Pancreas (tissue), 10 donors: ENCODE measurements around the gene ZNF470. TPM values are rescaled to one million over a fixed set of nuclear protein-coding genes. Genes with fewer than 3 reads are reported as not detected.

Experiments
- ATAC-seq, 4 donors: fragments of 200-7000 bp; cut with Tn5 transposase; one replicate each; pipeline versions ENCODE4 v1.8.0 to v1.9.1; 2020; ENCODE audit warnings: mild to moderate bottlenecking in 4 of 4, moderate library complexity in 4 of 4
- DNase-seq, 6 donors: peaks; one replicate each; pipeline ENCODE4 v3.0.0-alpha.2; 2020
- FAIRE-seq: peaks from 2 replicates; lab custom pipeline; 2012; peaks lifted over from hg19 to GRCh38; lab: Jason Lieb, UNC
- H3K27ac ChIP-seq, 4 donors: fragments of 200-600 bp; sonication (generic); 1 replicate in 3 of 4; 2 replicates in 1 of 4; pipeline versions ENCODE4 v1.5.0 to v1.8.0; 2020
- H3K27me3 ChIP-seq, 4 donors: fragments of 200-600 bp; one replicate each; pipeline ENCODE4 v1.8.0; 2021
- H3K36me3 ChIP-seq, 3 donors: fragments of 200-600 bp; sonication (generic) in 1 of 3; one replicate each; pipeline versions ENCODE4 v1.5.0 to v1.8.0; 2020 to 2021
- H3K4me1 ChIP-seq, 3 donors: fragments of 200-600 bp; one replicate each; pipeline ENCODE4 v1.8.0; 2021
- H3K4me3 ChIP-seq, 4 donors: fragments of 200-600 bp; sonication (generic) in 2 of 4; one replicate each; pipeline versions ENCODE4 v1.5.0 to v1.8.0; 2020 to 2021
- H3K9me3 ChIP-seq, 4 donors: fragments of 200-600 bp; one replicate each; pipeline ENCODE4 v1.8.0; 2021
- CTCF ChIP-seq, 4 donors: fragments of 200-600 bp; sonication (generic) in 3 of 4; IDR thresholded peaks; one replicate each; pipeline versions ENCODE4 v1.5.0 to v1.8.0; 2021; ENCODE audit warnings: antibody characterized with exemption in 4 of 4
- WGBS, 2 donors: extraction: QIAGEN DNeasy Blood & Tissue Kit; methylation state at CpG; one replicate each; pipeline ENCODE4 v1.1.7; 2013; 5-methylcytosine and 5-hydroxymethylcytosine counted together
- intact Hi-C, 3 donors: fragments of 100-400 bp; cut with DNase I; formaldehyde crosslinking; loops; one replicate each; pipeline versions ENCODE4 v1.11.1 to v1.14.2; 2022
- polyA plus RNA-seq, 2 donors: library from polyadenylated mRNA; stranded (reverse); fragments of 200-250 nt; gene quantifications; one replicate each; pipeline ENCODE4 v1.2.3, GENCODE V29; 2013
- total RNA-seq, 6 donors: library from RNA; stranded (reverse); fragmentation: NEBNext Ultra II Directional in 4 of 6; extraction: Animal tissue kit (Norgen Biotek cat#: 25700) in 4 of 6; gene quantifications; one replicate each; pipeline versions ENCODE4 v1.2.1 to v1.2.4, GENCODE V29; 2021 to 2023
- donor health status: healthy with polysubstance abuse.
- donor health status: DM: no; HTN: no; CAD: no; lungs with moderate emphysema.
- donor health status: DM: no; HTN: no; CAD: no.
- donor health status: control.
- donor health status: control.
- donor health status: Bipolar disorder and iron deficiency.
- donor health status: DM: yes; HTN: yes; CAD: no.
- donor health status: DM: no; HTN: no; CAD: no.
- donor health status: DM: no; HTN: no; CAD: no.
- donor health status: DM: yes; HTN: yes; CAD: no.

The ZNF470 gene
- total and polyA plus RNA-seq, 8 donors, result 1.3 to 3.0 (median 1.6) TPM

- ATAC-seq, result no peak
- TF ChIP-seq CTCF (IDR thresholded peaks at IDR 0.05), result no peak
- intact Hi-C loops, result no loop called here
- DNase-seq, result no peak
- FAIRE-seq, result no peak
- WGBS, 2 donors, result 78 to 84% methylated on average over 6 of the region's 6 CpGs
- Histone ChIP-seq H3K27ac (no peak overlapping the region), H3K4me1 (no peaks in the 10 kb centered on the region), H3K27me3 (no peaks in the 10 kb centered on the region), H3K36me3 (peaks cover 0 to 7% (median 0%) of the 10 kb centered on the region in 3 donors), H3K9me3 (peaks cover 0 to 7% (median 0%) of the 10 kb centered on the region in 4 donors), H3K4me3 (no peak overlapping the region)
These were observed 36.6 kb downstream of the ZNF470 start for GRCh38 chr19:56603829-56604228.

- Histone ChIP-seq H3K4me3 (no peak overlapping the region), H3K4me1 (no peaks in the 10 kb centered on the region), H3K9me3 (peaks cover 0 to 8% (median 0%) of the 10 kb centered on the region in 4 donors), H3K36me3 (no peaks in the 10 kb centered on the region), H3K27ac (no peak overlapping the region), H3K27me3 (no peaks in the 10 kb centered on the region)
- TF ChIP-seq CTCF (IDR thresholded peaks at IDR 0.05), result no peak
- intact Hi-C loops, result no loop called here
- 83 to 85% methylated on average over 8 of the region's 8 CpGs for WGBS, 2 donors
- FAIRE-seq (no peak), ATAC-seq (no peak), DNase-seq (no peak)
These were observed 41.2 kb downstream of the ZNF470 start for GRCh38 chr19:56608274-56608964.

GRCh38 chr19:56611288-56611687 lies 44.0 kb downstream of the ZNF470 start:
- Histone ChIP-seq H3K4me3 (no peak overlapping the region), H3K27me3 (no peaks in the 10 kb centered on the region), H3K9me3 (peaks cover 0 to 5% (median 0%) of the 10 kb centered on the region in 4 donors), H3K4me1 (no peaks in the 10 kb centered on the region), H3K36me3 (no peaks in the 10 kb centered on the region), H3K27ac (no peak overlapping the region)
- no peak for TF ChIP-seq CTCF (IDR thresholded peaks at IDR 0.05)
- ATAC-seq, result peak in 2 of 4 donors; percentile 16 to 18
- no peak for FAIRE-seq
- intact Hi-C loops, result no loop called here
- DNase-seq, result no peak
- 42 to 52% methylated on average over 8 of the region's 8 CpGs for WGBS, 2 donors

- ATAC-seq (no peak), FAIRE-seq (no peak)
- 92 to 95% methylated on average over 2 of the region's 2 CpGs for WGBS, 2 donors
These were observed 45.5 kb downstream of the ZNF470 start for GRCh38 chr19:56612737-56613136.

More at GRCh38 chr19:56612737-56613136, 45.5 kb downstream of the ZNF470 start:
- H3K4me3 ChIP-seq, result no peak overlapping the region
- H3K27ac ChIP-seq, result no peak overlapping the region
- no peaks in the 10 kb centered on the region for H3K36me3 ChIP-seq
- intact Hi-C loops, result no loop called here
- no peaks in the 10 kb centered on the region for H3K27me3 ChIP-seq
- H3K9me3 ChIP-seq, result peaks cover 0 to 4% (median 0%) of the 10 kb centered on the region in 4 donors
- no peaks in the 10 kb centered on the region for H3K4me1 ChIP-seq
- DNase-seq, result no peak
- no peak for TF ChIP-seq CTCF (IDR thresholded peaks at IDR 0.05)
